ENCODE measurements around the gene PTX3.

DNA sequence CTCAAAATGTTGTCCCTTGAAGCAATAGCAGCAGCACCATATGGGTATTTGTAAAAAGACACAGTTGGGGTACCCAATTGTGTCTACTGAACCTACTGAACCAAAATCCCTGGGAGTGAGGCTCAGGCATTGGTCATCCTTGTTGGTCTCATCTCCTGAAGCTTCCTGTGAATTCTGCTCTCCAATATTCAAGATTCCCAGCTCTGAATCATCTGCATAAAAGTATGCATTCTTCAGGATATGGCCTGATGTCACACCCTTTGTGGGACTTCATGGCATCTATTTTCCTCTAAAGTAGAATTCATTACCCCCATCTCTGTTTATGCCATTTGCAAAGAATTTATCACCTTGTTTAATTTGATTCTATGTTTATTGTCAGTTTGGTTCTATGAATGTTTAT, 13.3 kb upstream of the PTX3 start:
- TF ChIP-seq ELF4 (IDR thresholded peaks at IDR 0.05) = no peak
- TF ChIP-seq BHLHE40 (IDR thresholded peaks at IDR 0.05; ENCODE audit: borderline replicate concordance) = no peak
- TF ChIP-seq SP1 (IDR thresholded peaks at IDR 0.05) = no peak

All from HEK293T (cell line).